HEK293 (cell line): ENCODE results near the gene TKTL1.

Source experiments
- BCL11A ChIP-seq: fragments of 450-650 bp; formaldehyde crosslinking; IDR thresholded peaks from 2 replicates; pipeline ENCODE4 v1.5.1; 2016; ENCODE audit warnings: low read depth, missing biosample characterization, missing genetic modification characterization
- BCL11B ChIP-seq: fragments of 450-650 bp; formaldehyde crosslinking; IDR thresholded peaks from 2 replicates; pipeline ENCODE4 v1.5.1; 2016; ENCODE audit warnings: low read depth, missing biosample characterization, missing genetic modification characterization
- GFI1B ChIP-seq: fragments of 450-650 bp; formaldehyde crosslinking; IDR thresholded peaks from 2 replicates; pipeline ENCODE4 v1.5.1; 2016; ENCODE audit warnings: missing biosample characterization, missing genetic modification characterization
- GLIS2 ChIP-seq: fragments of 450-650 bp; formaldehyde crosslinking; IDR thresholded peaks from 2 replicates; pipeline ENCODE4 v1.5.1; 2016; ENCODE audit warnings: missing biosample characterization, missing genetic modification characterization
- HOXA7 ChIP-seq: sonication (generic); formaldehyde crosslinking; IDR thresholded peaks from 2 replicates; pipeline ENCODE4 v1.8.1; 2022; ENCODE audit warnings: missing genetic modification reagents, borderline replicate concordance
- KLF1 ChIP-seq: fragments of 450-650 bp; formaldehyde crosslinking; IDR thresholded peaks from 2 replicates; pipeline ENCODE4 v1.5.1; 2016; ENCODE audit warnings: missing biosample characterization, missing genetic modification characterization
- ZNF146 ChIP-seq: fragments of 450-650 bp; formaldehyde crosslinking; IDR thresholded peaks from 2 replicates; pipeline ENCODE4 v1.5.1; 2016; ENCODE audit warnings: missing biosample characterization, missing genetic modification characterization
- ZNF37A ChIP-seq: fragments of 450-650 bp; IDR thresholded peaks from 2 replicates; pipeline ENCODE4 v1.5.1; 2018; ENCODE audit warnings: missing biosample characterization, missing genetic modification characterization
- ZNF426 ChIP-seq: fragments of 450-650 bp; formaldehyde crosslinking; IDR thresholded peaks from 2 replicates; pipeline ENCODE4 v1.5.1; 2017; ENCODE audit warnings: missing biosample characterization, missing genetic modification characterization, mild to moderate bottlenecking, inconsistent platforms, moderate library complexity
- ZNF549 ChIP-seq: fragments of 450-650 bp; IDR thresholded peaks from 2 replicates; pipeline ENCODE4 v1.5.1; 2018; ENCODE audit warnings: missing biosample characterization, missing genetic modification characterization, mild to moderate bottlenecking, inconsistent platforms, moderate library complexity
- ZNF660 ChIP-seq: fragments of 450-650 bp; IDR thresholded peaks from 2 replicates; pipeline ENCODE4 v1.5.1; 2018; ENCODE audit warnings: missing biosample characterization, mild to moderate bottlenecking, missing genetic modification characterization
- ZNF701 ChIP-seq: fragments of 450-650 bp; formaldehyde crosslinking; IDR thresholded peaks from 2 replicates; pipeline ENCODE4 v1.5.1; 2016; ENCODE audit warnings: missing biosample characterization, missing genetic modification characterization
- ZNF776 ChIP-seq: fragments of 450-650 bp; formaldehyde crosslinking; IDR thresholded peaks from 2 replicates; pipeline ENCODE4 v1.5.0; 2017; ENCODE audit warnings: missing biosample characterization, missing genetic modification characterization, borderline replicate concordance
- ZNF837 ChIP-seq: fragments of 450-650 bp; formaldehyde crosslinking; IDR thresholded peaks from 2 replicates; pipeline ENCODE4 v1.5.1; 2016; ENCODE audit warnings: missing biosample characterization, missing genetic modification characterization
- ZNF843 ChIP-seq: fragments of 450-650 bp; formaldehyde crosslinking; IDR thresholded peaks from 2 replicates; pipeline ENCODE4 v1.5.1; 2016; ENCODE audit warnings: missing biosample characterization, missing genetic modification characterization
- TF ChIP-seq, protein P1 (sequence below): fragments of 450-650 bp; formaldehyde crosslinking; IDR thresholded peaks from 2 replicates; pipeline ENCODE4 v1.5.1; 2017; ENCODE audit warnings: missing biosample characterization, missing genetic modification characterization
- TF ChIP-seq, protein P2 (sequence below): fragments of 450-650 bp; formaldehyde crosslinking; IDR thresholded peaks from 2 replicates; pipeline ENCODE4 v1.5.1; 2016; ENCODE audit warnings: missing biosample characterization, missing genetic modification characterization
- TF ChIP-seq, protein P3 (sequence below): fragments of 450-650 bp; formaldehyde crosslinking; IDR thresholded peaks from 2 replicates; pipeline ENCODE4 v1.5.1; 2017; ENCODE audit warnings: missing biosample characterization, missing genetic modification characterization
- TF ChIP-seq, protein P4 (sequence below): fragments of 450-650 bp; formaldehyde crosslinking; IDR thresholded peaks from 2 replicates; pipeline ENCODE4 v1.5.1; 2016; ENCODE audit warnings: missing biosample characterization, missing genetic modification characterization
- TF ChIP-seq, protein P5 (sequence below): fragments of 450-650 bp; formaldehyde crosslinking; IDR thresholded peaks from 2 replicates; pipeline ENCODE4 v1.5.1; 2016; ENCODE audit warnings: missing biosample characterization, missing genetic modification characterization
- TF ChIP-seq, protein P6 (sequence below): fragments of 450-650 bp; formaldehyde crosslinking; IDR thresholded peaks from 2 replicates; pipeline ENCODE4 v1.5.1; 2016; ENCODE audit warnings: missing biosample characterization, missing genetic modification characterization

The TKTL1 gene

DNA sequence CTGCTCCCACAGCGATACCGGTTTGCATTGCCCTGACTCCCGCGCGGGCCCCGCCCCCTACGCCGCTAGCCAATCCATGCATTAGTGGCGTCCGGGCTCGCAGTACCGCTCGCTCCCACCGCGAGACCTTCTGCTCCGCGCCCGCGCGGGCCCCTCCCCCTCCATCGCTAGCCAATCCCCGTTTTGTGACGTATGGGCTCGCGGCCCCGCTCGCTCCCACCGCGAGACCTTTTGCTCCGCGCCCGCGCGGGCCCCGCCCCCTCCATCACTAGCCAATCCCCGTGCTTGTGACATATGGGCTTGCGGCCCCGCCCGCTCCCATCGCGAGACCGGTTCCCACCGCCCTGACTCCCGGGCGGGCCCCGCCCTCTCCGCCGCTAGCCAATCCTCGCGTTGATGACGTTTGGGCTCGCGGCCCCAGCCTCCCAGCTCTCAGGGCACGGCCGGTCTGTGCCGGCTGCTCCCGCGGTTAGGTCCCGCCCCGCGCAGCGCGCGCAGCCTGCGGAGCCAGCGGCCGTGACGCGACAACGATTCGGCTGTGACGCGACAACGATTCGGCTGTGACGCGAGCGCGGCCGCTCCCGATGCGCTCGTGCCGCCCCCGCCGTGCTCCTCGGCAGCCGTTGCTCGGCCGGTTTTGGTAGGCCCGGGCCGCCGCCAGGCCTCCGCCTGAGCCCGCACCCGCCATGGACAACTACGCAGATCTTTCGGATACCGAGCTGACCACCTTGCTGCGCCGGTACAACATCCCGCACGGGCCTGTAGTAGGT lies 83.4 kb downstream of the TKTL1 start, which contains the start of gene EMD (continued):
- TF ChIP-seq, protein P1, sequence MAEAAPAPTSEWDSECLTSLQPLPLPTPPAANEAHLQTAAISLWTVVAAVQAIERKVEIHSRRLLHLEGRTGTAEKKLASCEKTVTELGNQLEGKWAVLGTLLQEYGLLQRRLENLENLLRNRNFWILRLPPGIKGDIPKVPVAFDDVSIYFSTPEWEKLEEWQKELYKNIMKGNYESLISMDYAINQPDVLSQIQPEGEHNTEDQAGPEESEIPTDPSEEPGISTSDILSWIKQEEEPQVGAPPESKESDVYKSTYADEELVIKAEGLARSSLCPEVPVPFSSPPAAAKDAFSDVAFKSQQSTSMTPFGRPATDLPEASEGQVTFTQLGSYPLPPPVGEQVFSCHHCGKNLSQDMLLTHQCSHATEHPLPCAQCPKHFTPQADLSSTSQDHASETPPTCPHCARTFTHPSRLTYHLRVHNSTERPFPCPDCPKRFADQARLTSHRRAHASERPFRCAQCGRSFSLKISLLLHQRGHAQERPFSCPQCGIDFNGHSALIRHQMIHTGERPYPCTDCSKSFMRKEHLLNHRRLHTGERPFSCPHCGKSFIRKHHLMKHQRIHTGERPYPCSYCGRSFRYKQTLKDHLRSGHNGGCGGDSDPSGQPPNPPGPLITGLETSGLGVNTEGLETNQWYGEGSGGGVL, result no peak
- TF ChIP-seq, protein P2, sequence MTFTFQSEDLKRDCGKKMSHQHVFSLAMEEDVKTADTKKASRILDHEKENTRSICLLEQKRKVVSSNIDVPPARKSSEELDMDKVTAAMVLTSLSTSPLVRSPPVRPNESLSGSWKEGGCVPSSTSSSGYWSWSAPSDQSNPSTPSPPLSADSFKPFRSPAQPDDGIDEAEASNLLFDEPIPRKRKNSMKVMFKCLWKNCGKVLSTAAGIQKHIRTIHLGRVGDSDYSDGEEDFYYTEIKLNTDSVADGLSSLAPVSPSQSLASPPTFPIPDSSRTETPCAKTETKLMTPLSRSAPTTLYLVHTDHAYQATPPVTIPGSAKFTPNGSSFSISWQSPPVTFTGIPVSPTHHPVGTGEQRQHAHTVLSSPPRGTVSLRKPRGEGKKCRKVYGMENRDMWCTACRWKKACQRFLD (tag by site-specific recombination), result no peak
- TF ChIP-seq ZNF37A (tag by site-specific recombination), result no peak
- no peak for TF ChIP-seq ZNF549
- TF ChIP-seq GFI1B (tag by site-specific recombination), result no peak
- no peak for TF ChIP-seq ZNF146 (tag by site-specific recombination)
- no peak for TF ChIP-seq ZNF776
- TF ChIP-seq, protein P3, sequence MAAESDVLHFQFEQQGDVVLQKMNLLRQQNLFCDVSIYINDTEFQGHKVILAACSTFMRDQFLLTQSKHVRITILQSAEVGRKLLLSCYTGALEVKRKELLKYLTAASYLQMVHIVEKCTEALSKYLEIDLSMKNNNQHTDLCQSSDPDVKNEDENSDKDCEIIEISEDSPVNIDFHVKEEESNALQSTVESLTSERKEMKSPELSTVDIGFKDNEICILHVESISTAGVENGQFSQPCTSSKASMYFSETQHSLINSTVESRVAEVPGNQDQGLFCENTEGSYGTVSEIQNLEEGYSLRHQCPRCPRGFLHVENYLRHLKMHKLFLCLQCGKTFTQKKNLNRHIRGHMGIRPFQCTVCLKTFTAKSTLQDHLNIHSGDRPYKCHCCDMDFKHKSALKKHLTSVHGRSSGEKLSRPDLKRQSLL (tag by site-specific recombination), result no peak
- TF ChIP-seq KLF1, result peak; percentile 69
- TF ChIP-seq ZNF426 (tag by site-specific recombination), result no peak
- no peak for TF ChIP-seq ZNF660 (tag by site-specific recombination)
- TF ChIP-seq, protein P4, sequence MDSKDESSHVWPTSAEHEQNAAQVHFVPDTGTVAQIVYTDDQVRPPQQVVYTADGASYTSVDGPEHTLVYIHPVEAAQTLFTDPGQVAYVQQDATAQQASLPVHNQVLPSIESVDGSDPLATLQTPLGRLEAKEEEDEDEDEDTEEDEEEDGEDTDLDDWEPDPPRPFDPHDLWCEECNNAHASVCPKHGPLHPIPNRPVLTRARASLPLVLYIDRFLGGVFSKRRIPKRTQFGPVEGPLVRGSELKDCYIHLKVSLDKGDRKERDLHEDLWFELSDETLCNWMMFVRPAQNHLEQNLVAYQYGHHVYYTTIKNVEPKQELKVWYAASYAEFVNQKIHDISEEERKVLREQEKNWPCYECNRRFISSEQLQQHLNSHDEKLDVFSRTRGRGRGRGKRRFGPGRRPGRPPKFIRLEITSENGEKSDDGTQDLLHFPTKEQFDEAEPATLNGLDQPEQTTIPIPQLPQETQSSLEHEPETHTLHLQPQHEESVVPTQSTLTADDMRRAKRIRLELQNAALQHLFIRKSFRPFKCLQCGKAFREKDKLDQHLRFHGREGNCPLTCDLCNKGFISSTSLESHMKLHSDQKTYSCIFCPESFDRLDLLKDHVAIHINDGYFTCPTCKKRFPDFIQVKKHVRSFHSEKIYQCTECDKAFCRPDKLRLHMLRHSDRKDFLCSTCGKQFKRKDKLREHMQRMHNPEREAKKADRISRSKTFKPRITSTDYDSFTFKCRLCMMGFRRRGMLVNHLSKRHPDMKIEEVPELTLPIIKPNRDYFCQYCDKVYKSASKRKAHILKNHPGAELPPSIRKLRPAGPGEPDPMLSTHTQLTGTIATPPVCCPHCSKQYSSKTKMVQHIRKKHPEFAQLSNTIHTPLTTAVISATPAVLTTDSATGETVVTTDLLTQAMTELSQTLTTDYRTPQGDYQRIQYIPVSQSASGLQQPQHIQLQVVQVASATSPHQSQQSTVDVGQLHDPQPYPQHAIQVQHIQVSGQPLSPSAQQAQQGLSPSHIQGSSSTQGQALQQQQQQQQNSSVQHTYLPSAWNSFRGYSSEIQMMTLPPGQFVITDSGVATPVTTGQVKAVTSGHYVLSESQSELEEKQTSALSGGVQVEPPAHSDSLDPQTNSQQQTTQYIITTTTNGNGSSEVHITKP (tag by site-specific recombination), result no peak
- no peak for TF ChIP-seq ZNF837 (tag by site-specific recombination)
- no peak for TF ChIP-seq HOXA7 (CRISPR knock-in tag)
- no peak for TF ChIP-seq GLIS2 (tag by site-specific recombination)
- no peak for TF ChIP-seq BCL11B (tag by site-specific recombination)
- no peak for TF ChIP-seq BCL11A
- TF ChIP-seq, protein P5, sequence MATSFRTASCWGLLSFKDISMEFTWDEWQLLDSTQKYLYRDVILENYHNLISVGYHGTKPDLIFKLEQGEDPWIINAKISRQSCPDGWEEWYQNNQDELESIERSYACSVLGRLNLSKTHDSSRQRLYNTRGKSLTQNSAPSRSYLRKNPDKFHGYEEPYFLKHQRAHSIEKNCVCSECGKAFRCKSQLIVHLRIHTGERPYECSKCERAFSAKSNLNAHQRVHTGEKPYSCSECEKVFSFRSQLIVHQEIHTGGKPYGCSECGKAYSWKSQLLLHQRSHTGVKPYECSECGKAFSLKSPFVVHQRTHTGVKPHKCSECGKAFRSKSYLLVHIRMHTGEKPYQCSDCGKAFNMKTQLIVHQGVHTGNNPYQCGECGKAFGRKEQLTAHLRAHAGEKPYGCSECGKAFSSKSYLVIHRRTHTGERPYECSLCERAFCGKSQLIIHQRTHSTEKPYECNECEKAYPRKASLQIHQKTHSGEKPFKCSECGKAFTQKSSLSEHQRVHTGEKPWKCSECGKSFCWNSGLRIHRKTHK, result no peak
- TF ChIP-seq ZNF701 (tag by site-specific recombination), result no peak
- TF ChIP-seq, protein P6, sequence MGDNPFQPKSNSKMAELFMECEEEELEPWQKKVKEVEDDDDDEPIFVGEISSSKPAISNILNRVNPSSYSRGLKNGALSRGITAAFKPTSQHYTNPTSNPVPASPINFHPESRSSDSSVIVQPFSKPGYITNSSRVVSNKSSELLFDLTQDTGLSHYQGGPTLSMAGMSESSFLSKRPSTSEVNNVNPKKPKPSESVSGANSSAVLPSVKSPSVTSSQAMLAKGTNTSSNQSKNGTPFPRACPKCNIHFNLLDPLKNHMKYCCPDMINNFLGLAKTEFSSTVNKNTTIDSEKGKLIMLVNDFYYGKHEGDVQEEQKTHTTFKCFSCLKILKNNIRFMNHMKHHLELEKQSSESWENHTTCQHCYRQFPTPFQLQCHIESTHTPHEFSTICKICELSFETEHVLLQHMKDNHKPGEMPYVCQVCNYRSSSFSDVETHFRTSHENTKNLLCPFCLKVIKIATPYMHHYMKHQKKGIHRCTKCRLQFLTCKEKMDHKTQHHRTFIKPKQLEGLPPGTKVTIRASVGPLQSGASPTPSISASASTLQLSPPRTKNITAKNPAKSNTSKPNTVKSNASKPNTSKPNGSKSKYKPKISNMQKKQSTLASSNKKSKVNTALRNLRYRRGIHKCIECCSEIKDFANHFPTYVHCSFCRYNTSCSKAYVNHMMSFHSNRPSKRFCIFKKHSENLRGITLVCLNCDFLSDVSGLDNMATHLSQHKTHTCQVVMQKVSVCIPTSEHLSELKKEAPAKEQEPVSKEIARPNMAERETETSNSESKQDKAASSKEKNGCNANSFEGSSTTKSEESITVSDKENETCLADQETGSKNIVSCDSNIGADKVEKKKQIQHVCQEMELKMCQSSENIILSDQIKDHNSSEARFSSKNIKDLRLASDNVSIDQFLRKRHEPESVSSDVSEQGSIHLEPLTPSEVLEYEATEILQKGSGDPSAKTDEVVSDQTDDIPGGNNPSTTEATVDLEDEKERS (tag by site-specific recombination), result no peak
- no peak for TF ChIP-seq ZNF843 (tag by site-specific recombination)
